ENCODE results near the gene EPHA1. TPM values are rescaled to one million over a fixed set of nuclear protein-coding genes. Genes with fewer than 3 reads are reported as not detected.

EPHA1 gene
- total RNA-seq, 4 donors from 2014 or later: 0.17 to 0.23 TPM; not detected in 2

- no peak for TF ChIP-seq EP300 (IDR thresholded peaks at IDR 0.05)
- no peak for TF ChIP-seq POLR2AphosphoS5 (IDR thresholded peaks at IDR 0.05)
- TF ChIP-seq POLR2A (IDR thresholded peaks at IDR 0.05; ENCODE audit: low read depth): no peak
- TF ChIP-seq CTCF (IDR thresholded peaks at IDR 0.05): no peak
Measured at GRCh38 chr7:143436325-143436946, 27.8 kb upstream of the EPHA1 start.

GRCh38 chr7:143435266-143435665, 26.6 kb upstream of the EPHA1 start:
- Histone ChIP-seq H3K9me3 (no peaks in the 10 kb centered on the region), H3K4me1 (no peaks in the 10 kb centered on the region), H3K27ac (replicated peaks in 1 of 4) (no peak overlapping the region), H3K4me3 (no peak overlapping the region), H3K27me3 (no peaks in the 10 kb centered on the region), H3K36me3 (no peaks in the 10 kb centered on the region)
- intact Hi-C loops (cut with DNase I): no loop called here
- no peak for DNase-seq (ENCODE audit: extremely low spot score)
- WGBS: 93% methylated on average over 2 of the region's 2 CpGs
- TF ChIP-seq CTCF (IDR thresholded peaks at IDR 0.05) (no peak), EP300 (IDR thresholded peaks at IDR 0.05) (no peak), POLR2AphosphoS5 (IDR thresholded peaks at IDR 0.05) (no peak), POLR2A (IDR thresholded peaks at IDR 0.05; ENCODE audit: low read depth) (no peak)

More at GRCh38 chr7:143436325-143436946, 27.8 kb upstream of the EPHA1 start:
- Histone ChIP-seq H3K27ac (replicated peaks in 1 of 4) (no peak overlapping the region), H3K36me3 (no peaks in the 10 kb centered on the region), H3K4me3 (no peak overlapping the region), H3K9me3 (no peaks in the 10 kb centered on the region), H3K27me3 (no peaks in the 10 kb centered on the region), H3K4me1 (no peaks in the 10 kb centered on the region)
- intact Hi-C loops (cut with DNase I): no loop called here
- 85% methylated on average over 3 of the region's 3 CpGs for WGBS
- no peak for DNase-seq (ENCODE audit: extremely low spot score)

GRCh38 chr7:143434660-143435059, 26.0 kb upstream of the EPHA1 start:
- TF ChIP-seq POLR2A (IDR thresholded peaks at IDR 0.05; ENCODE audit: low read depth) (no peak), CTCF (IDR thresholded peaks at IDR 0.05) (no peak), POLR2AphosphoS5 (IDR thresholded peaks at IDR 0.05) (no peak), EP300 (IDR thresholded peaks at IDR 0.05) (no peak)
- H3K27me3 ChIP-seq: no peaks in the 10 kb centered on the region
- H3K4me3 ChIP-seq: no peak overlapping the region
- H3K4me1 ChIP-seq: no peaks in the 10 kb centered on the region
- H3K27ac ChIP-seq (replicated peaks in 1 of 4): no peak overlapping the region
- 76% methylated on average over 9 of the region's 9 CpGs for WGBS
- H3K9me3 ChIP-seq: no peaks in the 10 kb centered on the region
- intact Hi-C loops (cut with DNase I): no loop called here
- no peaks in the 10 kb centered on the region for H3K36me3 ChIP-seq
- DNase-seq (ENCODE audit: extremely low spot score): no peak

GRCh38 chr7:143433759-143434158, 25.1 kb upstream of the EPHA1 start:
- Histone ChIP-seq H3K4me1 (no peaks in the 10 kb centered on the region), H3K36me3 (no peaks in the 10 kb centered on the region), H3K4me3 (no peak overlapping the region), H3K27me3 (no peaks in the 10 kb centered on the region), H3K9me3 (no peaks in the 10 kb centered on the region), H3K27ac (replicated peaks in 1 of 4) (no peak overlapping the region)
- WGBS: 76% methylated on average over 4 of the region's 4 CpGs
- DNase-seq (ENCODE audit: extremely low spot score): no peak
- TF ChIP-seq CTCF (IDR thresholded peaks at IDR 0.05) (no peak), EP300 (IDR thresholded peaks at IDR 0.05) (no peak), POLR2A (IDR thresholded peaks at IDR 0.05; ENCODE audit: low read depth) (no peak), POLR2AphosphoS5 (IDR thresholded peaks at IDR 0.05) (no peak)
- intact Hi-C loops (cut with DNase I): no loop called here

- H3K4me1 ChIP-seq: no peaks in the 10 kb centered on the region
- no peak overlapping the region for H3K27ac ChIP-seq (replicated peaks in 1 of 4)
- no peak for DNase-seq (ENCODE audit: extremely low spot score)
- no peaks in the 10 kb centered on the region for H3K27me3 ChIP-seq
- no peaks in the 10 kb centered on the region for H3K36me3 ChIP-seq
- TF ChIP-seq CTCF (IDR thresholded peaks at IDR 0.05) (no peak), POLR2A (IDR thresholded peaks at IDR 0.05; ENCODE audit: low read depth) (no peak), EP300 (IDR thresholded peaks at IDR 0.05) (no peak)
- 69% methylated on average over 2 of the region's 2 CpGs for WGBS
- no peak overlapping the region for H3K4me3 ChIP-seq
- intact Hi-C loops (cut with DNase I): no loop called here
- H3K9me3 ChIP-seq: no peaks in the 10 kb centered on the region
Measured at GRCh38 chr7:143431109-143431508, 22.5 kb upstream of the EPHA1 start.
